H9 (cell line): ENCODE results near the gene ARHGAP29. TPM values are rescaled to one million over a fixed set of nuclear protein-coding genes. Genes with fewer than 3 reads are reported as not detected.
"Not testable (repeated sequence)": the region's sequence is repeated elsewhere in the genome, so short reads cannot be mapped to it uniquely, and the experiment has no call there.

Experiments
- DNase-seq: peaks from one replicate; pipeline ENCODE4 v3.0.0-alpha.2; 2017
- H2AFZ ChIP-seq: one replicate; pipeline ENCODE4 v1.6.1; 2013; ENCODE audit warnings: mild to moderate bottlenecking, low read length, control low read depth, moderate library complexity
- H2AK5ac ChIP-seq: 2 replicates; pipeline ENCODE4 v1.6.1; 2013; ENCODE audit warnings: low read length, control low read depth, mixed read lengths; ENCODE audit not compliant: insufficient read length
- H2BK120ac ChIP-seq: one replicate; pipeline ENCODE4 v1.6.1; 2013; ENCODE audit warnings: low read depth, mild to moderate bottlenecking, low read length, control low read depth, inconsistent platforms; ENCODE audit not compliant: poor library complexity, severe bottlenecking
- H2BK12ac ChIP-seq: 2 replicates; pipeline ENCODE4 v1.6.1; 2013; ENCODE audit warnings: low read length, control low read depth, mixed read lengths, low read depth; ENCODE audit not compliant: insufficient read length
- H2BK15ac ChIP-seq: 2 replicates; pipeline ENCODE4 v1.6.1; 2013; ENCODE audit warnings: low read depth, low read length, control low read depth
- H2BK20ac ChIP-seq: one replicate; pipeline ENCODE4 v1.6.1; 2013; ENCODE audit warnings: low read depth, mild to moderate bottlenecking, low read length, control low read depth, inconsistent platforms; ENCODE audit not compliant: poor library complexity, severe bottlenecking
- H2BK5ac ChIP-seq: 2 replicates; pipeline ENCODE4 v1.6.1; 2013; ENCODE audit warnings: low read length, control low read depth, mixed read lengths; ENCODE audit not compliant: insufficient read length
- H3K14ac ChIP-seq: 2 replicates; pipeline ENCODE4 v1.6.1; 2013; ENCODE audit warnings: low read length, control low read depth; ENCODE audit not compliant: insufficient read depth
- H3K18ac ChIP-seq: 2 replicates; pipeline ENCODE4 v1.6.1; 2013; ENCODE audit warnings: low read depth, mild to moderate bottlenecking, mixed read lengths, low read length, control low read depth; ENCODE audit not compliant: insufficient read length
- H3K23ac ChIP-seq: 2 replicates; pipeline ENCODE4 v1.6.1; 2013; ENCODE audit warnings: low read length, control low read depth, mixed read lengths, low read depth; ENCODE audit not compliant: insufficient read length
- H3K23me2 ChIP-seq: 2 replicates; pipeline ENCODE4 v1.6.1; 2013; ENCODE audit warnings: low read depth, mild to moderate bottlenecking, mixed read lengths, low read length, control low read depth; ENCODE audit not compliant: insufficient read length, poor library complexity, severe bottlenecking
- H3K27ac ChIP-seq: 2 replicates; pipeline ENCODE4 v1.5.1; 2013; ENCODE audit warnings: low read length, control low read depth, mixed read lengths, low read depth; ENCODE audit not compliant: insufficient read length
- H3K27me3 ChIP-seq: 2 replicates; pipeline ENCODE4 v1.6.1; 2013; ENCODE audit warnings: low read length, control low read depth, inconsistent platforms; ENCODE audit not compliant: insufficient read depth
- H3K4ac ChIP-seq: 2 replicates; pipeline ENCODE4 v1.6.1; 2013; ENCODE audit warnings: low read depth, mild to moderate bottlenecking, control low read depth, inconsistent platforms, low read length, moderate library complexity
- H3K4me1 ChIP-seq: 2 replicates; pipeline ENCODE4 v1.6.1; 2013; ENCODE audit warnings: low read length, control low read depth, inconsistent platforms; ENCODE audit not compliant: insufficient read depth
- H3K4me2 ChIP-seq: 2 replicates; pipeline ENCODE4 v1.6.1; 2013; ENCODE audit warnings: low read length, control low read depth, mixed read lengths; ENCODE audit not compliant: insufficient read length, insufficient read depth
- H3K56ac ChIP-seq: 2 replicates; pipeline ENCODE4 v1.6.1; 2013; ENCODE audit warnings: low read depth, mild to moderate bottlenecking, mixed read lengths, low read length, control low read depth; ENCODE audit not compliant: insufficient read length
- H3K79me1 ChIP-seq: 2 replicates; pipeline ENCODE4 v1.6.1; 2013; ENCODE audit warnings: low read depth, mild to moderate bottlenecking, moderate library complexity, low read length, control low read depth, inconsistent platforms; ENCODE audit not compliant: insufficient read depth, poor library complexity, severe bottlenecking
- H3K79me2 ChIP-seq: 2 replicates; pipeline ENCODE4 v1.6.1; 2013; ENCODE audit warnings: low read length, control low read depth, inconsistent platforms; ENCODE audit not compliant: insufficient read depth
- H3K9ac ChIP-seq: 2 replicates; pipeline ENCODE4 v1.6.1; 2013; ENCODE audit warnings: low read length, control low read depth, mixed read lengths; ENCODE audit not compliant: insufficient read length; ENCODE audit errors: extremely low read depth
- H3K9me3 ChIP-seq: one replicate; pipeline ENCODE4 v1.6.1; 2013; ENCODE audit warnings: low read depth, low read length, inconsistent platforms; ENCODE audit not compliant: control insufficient read depth
- H3T11ph ChIP-seq: one replicate; pipeline ENCODE4 v1.6.1; 2013; ENCODE audit warnings: mild to moderate bottlenecking, low read length, control low read depth, inconsistent platforms
- H4K20me1 ChIP-seq: one replicate; pipeline ENCODE4 v1.6.1; 2013; ENCODE audit not compliant: control insufficient read depth, insufficient read length, insufficient read depth
- H4K5ac ChIP-seq: 2 replicates; pipeline ENCODE4 v1.6.1; 2013; ENCODE audit warnings: low read depth, mild to moderate bottlenecking, mixed read lengths, low read length, control low read depth; ENCODE audit not compliant: insufficient read length
- H4K8ac ChIP-seq: replicated peaks from 2 replicates; pipeline ENCODE4 v1.6.1; 2013; ENCODE audit warnings: low read length, control low read depth, mixed read lengths, low read depth; ENCODE audit not compliant: insufficient read length
- H4K91ac ChIP-seq: 2 replicates; pipeline ENCODE4 v1.6.1; 2013; ENCODE audit warnings: low read depth, mild to moderate bottlenecking, moderate library complexity, mixed read lengths, low read length, control low read depth; ENCODE audit not compliant: insufficient read length
- H3K27ac Mint-ChIP-seq, 3 experiments: 2 replicates in 2 of 3; 3 replicates in 1 of 3; pipeline ENCODE4 v1.8.0; 2020 to 2021; ENCODE audit warnings: mixed read lengths in 3 of 3, mild to moderate bottlenecking in 1 of 3, moderate library complexity in 1 of 3
- H3K27me3 Mint-ChIP-seq: 2 replicates; pipeline ENCODE4 v1.8.0; 2021; ENCODE audit warnings: low read depth, mild to moderate bottlenecking, moderate library complexity, mixed read lengths
- H3K36me3 Mint-ChIP-seq, 3 experiments: 2 replicates in 2 of 3; 3 replicates in 1 of 3; pipeline ENCODE4 v1.8.0; 2020 to 2021; ENCODE audit warnings: low read depth in 3 of 3, mixed read lengths in 3 of 3; ENCODE audit not compliant: insufficient read depth in 1 of 3
- H3K4me1 Mint-ChIP-seq, 2 experiments: 2 replicates each; pipeline ENCODE4 v1.8.0; 2020; ENCODE audit warnings: mixed read lengths in 2 of 2
- H3K4me3 Mint-ChIP-seq, 2 experiments: 2 replicates in 1 of 2; 3 replicates in 1 of 2; pipeline ENCODE4 v1.8.0; 2020 to 2021; ENCODE audit warnings: mild to moderate bottlenecking in 2 of 2, mixed read lengths in 2 of 2, moderate library complexity in 1 of 2
- H3K9me3 Mint-ChIP-seq, 2 experiments: 2 replicates in 1 of 2; 3 replicates in 1 of 2; pipeline ENCODE4 v1.8.0; 2020; ENCODE audit warnings: mild to moderate bottlenecking in 2 of 2, mixed read lengths in 2 of 2, moderate library complexity in 1 of 2
- whole genome bisulfite sequencing: extraction: QIAGEN DNeasy Blood & Tissue Kit; methylation state at CpG from one replicate; pipeline ENCODE4 v1.1.7; 2013; ENCODE audit warnings: missing lambda C conversion rate, low lambda C conversion rate, mixed read lengths; ENCODE audit not compliant: insufficient read length; ENCODE audit errors: extremely low coverage; 5-methylcytosine and 5-hydroxymethylcytosine counted together
- total RNA-seq: library from RNA; stranded (reverse); gene quantifications from 2 replicates; pipeline ENCODE4 v1.2.1, GENCODE V29; 2021
- TF ChIP-seq, protein P1 (sequence below): fragments of 200-600 bp; sonication (generic); conservative IDR thresholded peaks from 3 replicates; pipeline ENCODE4 v1.8.0; 2021; ENCODE audit warnings: antibody characterized with exemption, mild to moderate bottlenecking

Gene ARHGAP29
- total RNA-seq, 1 experiment from 2014 or later: 1.3 TPM

DNA sequence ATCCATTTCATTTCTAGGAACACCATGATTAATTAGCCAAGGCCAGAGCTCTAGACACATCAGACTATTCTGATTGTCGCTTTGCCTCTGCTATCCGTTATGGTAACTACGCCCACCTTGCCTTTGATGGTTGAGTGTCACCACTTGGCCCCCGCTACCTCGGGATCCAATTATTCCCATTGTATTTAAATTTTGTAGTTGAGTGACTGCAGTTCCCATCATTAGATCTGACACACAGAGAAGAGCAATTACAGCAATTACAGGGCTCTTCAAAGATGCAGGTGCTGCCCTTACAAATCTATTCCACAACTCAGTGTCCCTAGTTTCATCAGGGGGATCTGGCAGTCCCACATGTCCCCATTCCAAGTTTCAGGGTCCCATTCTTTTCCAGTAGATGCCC lies 71.5 kb downstream of the ARHGAP29 start:
- no peak for DNase-seq
- WGBS: no CpG with 5 or more reads among the region's 5 CpGs
- H3K27ac Mint-ChIP-seq: no peak overlapping the region

DNA sequence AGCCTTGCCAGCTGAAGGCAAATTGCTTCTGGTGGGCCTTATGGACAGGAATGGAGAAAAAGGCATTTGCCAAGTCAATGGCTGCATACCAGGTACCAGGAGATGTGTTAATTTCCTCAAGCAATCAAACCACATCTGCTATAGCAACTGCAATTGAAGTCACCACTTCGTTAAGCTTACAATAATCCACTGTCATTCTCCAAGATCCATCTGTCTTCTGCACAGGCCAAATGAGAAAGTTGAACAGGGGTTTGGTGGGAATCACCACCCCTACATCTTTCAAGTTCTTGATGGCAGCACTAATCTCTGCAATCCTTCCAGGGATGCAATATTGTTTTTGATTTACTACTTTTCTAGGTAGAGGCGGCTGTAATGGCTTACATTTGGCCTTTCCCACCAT lies 72.5 kb downstream of the ARHGAP29 start:
- not testable (repeated sequence) for H3K23me2 ChIP-seq, DNase-seq

More for the DNA sequence above, 71.5 kb downstream of the ARHGAP29 start:
- Histone ChIP-seq H2BK15ac (no peak overlapping the region), H3K27me3 (no peaks in the 10 kb centered on the region), H4K8ac (no peak overlapping the region), H3K27ac (no peak overlapping the region), H2BK20ac (no peak overlapping the region), H3K79me2 (no peaks in the 10 kb centered on the region), H2BK12ac (no peak overlapping the region), H2AK5ac (no peak overlapping the region), H2AFZ (no peak overlapping the region), H3K9ac (no peak overlapping the region), H3K4ac (no peak overlapping the region), H3K4me1 (no peaks in the 10 kb centered on the region), H3K14ac (no peak overlapping the region), H3K56ac (no peak overlapping the region), H3K23me2 (no peaks in the 10 kb centered on the region), H3K4me2 (no peak overlapping the region), H4K20me1 (no peaks in the 10 kb centered on the region), H2BK120ac (no peak overlapping the region), H2BK5ac (no peak overlapping the region), H3K79me1 (no peaks in the 10 kb centered on the region), H4K91ac (no peak overlapping the region), H3K9me3 (no peaks in the 10 kb centered on the region), H3K23ac (no peak overlapping the region), H3T11ph (no peak overlapping the region), H4K5ac (no peak overlapping the region), H3K18ac (no peak overlapping the region)
- H3K4me3 Mint-ChIP-seq: no peak overlapping the region
- TF ChIP-seq, protein P1, sequence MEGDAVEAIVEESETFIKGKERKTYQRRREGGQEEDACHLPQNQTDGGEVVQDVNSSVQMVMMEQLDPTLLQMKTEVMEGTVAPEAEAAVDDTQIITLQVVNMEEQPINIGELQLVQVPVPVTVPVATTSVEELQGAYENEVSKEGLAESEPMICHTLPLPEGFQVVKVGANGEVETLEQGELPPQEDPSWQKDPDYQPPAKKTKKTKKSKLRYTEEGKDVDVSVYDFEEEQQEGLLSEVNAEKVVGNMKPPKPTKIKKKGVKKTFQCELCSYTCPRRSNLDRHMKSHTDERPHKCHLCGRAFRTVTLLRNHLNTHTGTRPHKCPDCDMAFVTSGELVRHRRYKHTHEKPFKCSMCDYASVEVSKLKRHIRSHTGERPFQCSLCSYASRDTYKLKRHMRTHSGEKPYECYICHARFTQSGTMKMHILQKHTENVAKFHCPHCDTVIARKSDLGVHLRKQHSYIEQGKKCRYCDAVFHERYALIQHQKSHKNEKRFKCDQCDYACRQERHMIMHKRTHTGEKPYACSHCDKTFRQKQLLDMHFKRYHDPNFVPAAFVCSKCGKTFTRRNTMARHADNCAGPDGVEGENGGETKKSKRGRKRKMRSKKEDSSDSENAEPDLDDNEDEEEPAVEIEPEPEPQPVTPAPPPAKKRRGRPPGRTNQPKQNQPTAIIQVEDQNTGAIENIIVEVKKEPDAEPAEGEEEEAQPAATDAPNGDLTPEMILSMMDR: no peak
- H3K4me1 Mint-ChIP-seq: peaks cover 2 to 3% of the 10 kb centered on the region in 2 experiments; a peak in 2 of 4 replicates
- no peaks in the 10 kb centered on the region for H3K27me3 Mint-ChIP-seq
- no peaks in the 10 kb centered on the region for H3K36me3 Mint-ChIP-seq
- H3K9me3 Mint-ChIP-seq: no peaks in the 10 kb centered on the region; a peak in 1 of 5 replicates

More for the DNA sequence above, 72.5 kb downstream of the ARHGAP29 start:
- H3T11ph ChIP-seq, H3K4me1 ChIP-seq, H3K4me1 Mint-ChIP-seq, H4K20me1 ChIP-seq, H3K27ac ChIP-seq, H2BK15ac ChIP-seq, H4K5ac ChIP-seq, H3K36me3 Mint-ChIP-seq, H3K18ac ChIP-seq, H4K8ac ChIP-seq, H2AK5ac ChIP-seq, H4K91ac ChIP-seq, H3K4me3 Mint-ChIP-seq, H3K4me2 ChIP-seq, H3K9ac ChIP-seq, H3K23ac ChIP-seq, H3K79me1 ChIP-seq, H3K79me2 ChIP-seq, H2AFZ ChIP-seq, H2BK120ac ChIP-seq, H3K9me3 ChIP-seq, H2BK5ac ChIP-seq, H3K27me3 ChIP-seq, H3K4ac ChIP-seq, H3K9me3 Mint-ChIP-seq, H3K14ac ChIP-seq, H3K27ac Mint-ChIP-seq, H2BK20ac ChIP-seq, H2BK12ac ChIP-seq, H3K56ac ChIP-seq, H3K27me3 Mint-ChIP-seq: not testable (repeated sequence)
- WGBS: no CpG with 5 or more reads among the region's 2 CpGs
